ENCODE results near the gene ZNF195. TPM values are rescaled to one million over a fixed set of nuclear protein-coding genes. Genes with fewer than 3 reads are reported as not detected.
"Not testable (repeated sequence)": the region's sequence is repeated elsewhere in the genome, so short reads cannot be mapped to it uniquely, and the experiment has no call there.

The ZNF195 gene
- total and polyA plus RNA-seq, 2 of the 8 experiments (the other 6 are each of a cell fraction or from before 2014, with no cell fraction given), result 23.9 to 88.6 TPM

- H3K4me1 ChIP-seq (replicated peaks in 1 of 4; ENCODE audit: control insufficient read depth in 3 of 4, insufficient read depth in 4 of 4, low read length in 3 of 4); H3K18ac ChIP-seq (ENCODE audit: extremely low read depth, low read length); H3K9me3 ChIP-seq (ENCODE audit: insufficient read depth in 2 of 2, low read depth in 1 of 2, low read length in 1 of 2); H3K23me2 ChIP-seq (ENCODE audit: low read depth, low read length); H2BK20ac ChIP-seq (ENCODE audit: low read length); H2BK12ac ChIP-seq (ENCODE audit: low read depth, low read length); H3K23ac ChIP-seq (ENCODE audit: insufficient read length); FAIRE-seq; H2AK5ac ChIP-seq (ENCODE audit: low read depth, low read length); H3K4ac ChIP-seq (replicated peaks; ENCODE audit: insufficient read length, low read depth, low read length); H3K27ac ChIP-seq (ENCODE audit: low read depth, low read length); H2AFZ ChIP-seq (ENCODE audit: low read length); H3K79me1 ChIP-seq (ENCODE audit: low read depth, low read length); H3K4me3 ChIP-seq (ENCODE audit: extremely low read depth in 1 of 4, insufficient read depth in 2 of 4, low read depth in 3 of 4, low read length in 4 of 4); H4K8ac ChIP-seq (ENCODE audit: extremely low read depth, insufficient read depth, low read length); H4K91ac ChIP-seq (replicated peaks; ENCODE audit: insufficient read length, low read length); H2BK5ac ChIP-seq (ENCODE audit: low read depth, low read length); H2BK15ac ChIP-seq (ENCODE audit: low read length); H3K79me2 ChIP-seq (ENCODE audit: control insufficient read depth in 1 of 2, insufficient read depth in 2 of 2, low read length in 2 of 2); H3K4me2 ChIP-seq (ENCODE audit: insufficient read depth in 1 of 2, low read depth in 2 of 2, low read length in 2 of 2); H4K20me1 ChIP-seq (replicated peaks in 1 of 2; ENCODE audit: control insufficient read depth in 1 of 2, insufficient read depth in 2 of 2, low read length in 2 of 2); H3K56ac ChIP-seq (replicated peaks; ENCODE audit: insufficient read length, low read depth, low read length); DNase-seq (ENCODE audit: low read depth in 1 of 2, low spot score in 2 of 2); H2BK120ac ChIP-seq (replicated peaks; ENCODE audit: low read depth, low read length); H3K14ac ChIP-seq (ENCODE audit: insufficient read length); H3K9ac ChIP-seq (replicated peaks in 1 of 4; ENCODE audit: extremely low read depth in 1 of 4, low read depth in 3 of 4, low read length in 3 of 4); H3K27me3 ChIP-seq (replicated peaks in 1 of 4; ENCODE audit: control insufficient read depth in 3 of 4, extremely low read depth in 1 of 4, insufficient read depth in 3 of 4, low read length in 3 of 4); H4K5ac ChIP-seq (ENCODE audit: insufficient read length, low read depth, low read length): not testable (repeated sequence)
- POLR2A ChIA-PET (ENCODE audit: partially characterized antibody), result interaction anchor here (0.7 to 4.4 kb wide), 6 partner anchors 8 to 63 kb away, joined by 3 to 51 read pairs (median 4); partner anchors contain the start of gene ZNF195
- peaks cover 3 to 38% (median 12%) of the 10 kb centered on the region in 4 experiments; a peak in 6 of 8 replicates for H3K36me3 ChIP-seq (ENCODE audit: control insufficient read depth in 2 of 4, insufficient read depth in 4 of 4, low read length in 3 of 4)
- CTCF ChIA-PET (ENCODE audit: partially characterized antibody), result interaction anchor here (0.6 to 4.6 kb wide), 16 partner anchors 8 to 409 kb away, joined by 3 to 34 read pairs (median 4); partner anchors contain the start of gene ZNF195
- 95% methylated on average over 8 of the region's 8 CpGs; no CpG with 5 or more reads in 1 of the 2 experiments for WGBS, 2 experiments (ENCODE audit: extremely low coverage in 1 of 2, insufficient coverage in 1 of 2, insufficient read length in 1 of 2, insufficient replicate concordance in 2 of 2, low coverage in 1 of 2, low lambda C conversion rate in 2 of 2, missing lambda C conversion rate in 1 of 2)
Observed at GRCh38 chr11:3408058-3408605, 29.2 kb upstream of the ZNF195 start.

DNA sequence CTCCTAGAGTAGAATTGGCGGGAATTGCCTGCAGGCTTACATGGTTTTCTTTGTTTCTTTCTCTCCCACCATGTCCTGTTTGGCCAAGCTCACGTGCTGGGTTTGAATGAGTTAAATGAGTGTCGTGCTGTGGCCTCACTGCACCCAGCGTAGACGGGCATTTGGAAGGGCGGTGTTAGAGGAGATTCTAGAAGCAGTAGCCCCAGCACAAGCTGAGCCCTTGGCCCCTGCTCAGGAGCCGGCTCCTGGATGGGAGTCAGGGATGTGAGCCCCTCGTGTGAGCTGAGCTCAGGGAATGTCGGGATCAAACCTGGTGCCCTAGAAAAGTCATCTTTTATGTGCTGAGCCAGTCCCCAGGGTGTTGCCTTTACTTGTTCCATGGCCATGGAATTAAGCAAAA is 28.0 kb upstream of the ZNF195 start:
- H2BK12ac ChIP-seq (ENCODE audit: low read depth, low read length); H2BK15ac ChIP-seq (ENCODE audit: low read length); H3K56ac ChIP-seq (replicated peaks; ENCODE audit: insufficient read length, low read depth, low read length); H3K4ac ChIP-seq (replicated peaks; ENCODE audit: insufficient read length, low read depth, low read length); H3K23ac ChIP-seq (ENCODE audit: insufficient read length); H2BK120ac ChIP-seq (replicated peaks; ENCODE audit: low read depth, low read length); H3K79me2 ChIP-seq (ENCODE audit: control insufficient read depth in 1 of 2, insufficient read depth in 2 of 2, low read length in 2 of 2); H2AK5ac ChIP-seq (ENCODE audit: low read depth, low read length); H3K18ac ChIP-seq (ENCODE audit: extremely low read depth, low read length); H2BK20ac ChIP-seq (ENCODE audit: low read length); H3K23me2 ChIP-seq (ENCODE audit: low read depth, low read length); H3K9ac ChIP-seq (replicated peaks in 1 of 4; ENCODE audit: extremely low read depth in 1 of 4, low read depth in 3 of 4, low read length in 3 of 4); H3K4me1 ChIP-seq (replicated peaks in 1 of 4; ENCODE audit: control insufficient read depth in 3 of 4, insufficient read depth in 4 of 4, low read length in 3 of 4); H2AFZ ChIP-seq (ENCODE audit: low read length); H3K14ac ChIP-seq (ENCODE audit: insufficient read length); H2BK5ac ChIP-seq (ENCODE audit: low read depth, low read length); H3K4me2 ChIP-seq (ENCODE audit: insufficient read depth in 1 of 2, low read depth in 2 of 2, low read length in 2 of 2); H4K91ac ChIP-seq (replicated peaks; ENCODE audit: insufficient read length, low read length); H4K5ac ChIP-seq (ENCODE audit: insufficient read length, low read depth, low read length); H3K79me1 ChIP-seq (ENCODE audit: low read depth, low read length); H3K27ac ChIP-seq (ENCODE audit: low read depth, low read length); H3K4me3 ChIP-seq (ENCODE audit: extremely low read depth in 1 of 4, insufficient read depth in 2 of 4, low read depth in 3 of 4, low read length in 4 of 4); FAIRE-seq; DNase-seq (ENCODE audit: low read depth in 1 of 2, low spot score in 2 of 2); H4K8ac ChIP-seq (ENCODE audit: extremely low read depth, insufficient read depth, low read length); H4K20me1 ChIP-seq (replicated peaks in 1 of 2; ENCODE audit: control insufficient read depth in 1 of 2, insufficient read depth in 2 of 2, low read length in 2 of 2); H3K9me3 ChIP-seq (ENCODE audit: insufficient read depth in 2 of 2, low read depth in 1 of 2, low read length in 1 of 2); H3K27me3 ChIP-seq (replicated peaks in 1 of 4; ENCODE audit: control insufficient read depth in 3 of 4, extremely low read depth in 1 of 4, insufficient read depth in 3 of 4, low read length in 3 of 4): not testable (repeated sequence)
- 91% methylated on average over 9 of the region's 9 CpGs; no CpG with 5 or more reads in 1 of the 2 experiments for WGBS, 2 experiments (ENCODE audit: extremely low coverage in 1 of 2, insufficient coverage in 1 of 2, insufficient read length in 1 of 2, insufficient replicate concordance in 2 of 2, low coverage in 1 of 2, low lambda C conversion rate in 2 of 2, missing lambda C conversion rate in 1 of 2)
- H3K36me3 ChIP-seq (ENCODE audit: control insufficient read depth in 2 of 4, insufficient read depth in 4 of 4, low read length in 3 of 4), result peaks cover 3 to 47% (median 16%) of the 10 kb centered on the region in 4 experiments; a peak in 7 of 8 replicates
- ChIA-PET CTCF (ENCODE audit: partially characterized antibody) (interaction anchor here (1.4 to 4.6 kb wide), 4 partner anchors 18 to 66 kb away, joined by 4 to 34 read pairs (median 16); partner anchors contain the start of gene ZNF195), POLR2A (ENCODE audit: partially characterized antibody) (interaction anchor here (0.9 to 4.4 kb wide), 8 partner anchors 8 to 66 kb away, joined by 3 to 51 read pairs (median 4); partner anchors contain the start of gene ZNF195)

Measured in H1 (cell line).